Vagina (tissue), 2 donors: ENCODE data around the gene RGPD8.
"Not testable (repeated sequence)": the region's sequence is repeated elsewhere in the genome, so short reads cannot be mapped to it uniquely, and the experiment has no call there.

Experiments
- POLR2A ChIP-seq, 2 donors: fragments of 450-650 bp; IDR thresholded peaks; one replicate each; pipeline ENCODE4 v1.6.1; 2017; ENCODE audit warnings: antibody characterized with exemption in 2 of 2, mild to moderate bottlenecking in 2 of 2, moderate library complexity in 2 of 2
- TF ChIP-seq, protein P1 (sequence below), 3 experiments: fragments of 450-650 bp in 2 of 3; fragments of 200-600 bp in 1 of 3; sonication (generic) in 1 of 3; IDR thresholded peaks; one replicate each; pipeline ENCODE4 v1.5.1; 2017 to 2019; ENCODE audit warnings: antibody characterized with exemption in 3 of 3, mild to moderate bottlenecking in 2 of 3, moderate library complexity in 2 of 3

DNA sequence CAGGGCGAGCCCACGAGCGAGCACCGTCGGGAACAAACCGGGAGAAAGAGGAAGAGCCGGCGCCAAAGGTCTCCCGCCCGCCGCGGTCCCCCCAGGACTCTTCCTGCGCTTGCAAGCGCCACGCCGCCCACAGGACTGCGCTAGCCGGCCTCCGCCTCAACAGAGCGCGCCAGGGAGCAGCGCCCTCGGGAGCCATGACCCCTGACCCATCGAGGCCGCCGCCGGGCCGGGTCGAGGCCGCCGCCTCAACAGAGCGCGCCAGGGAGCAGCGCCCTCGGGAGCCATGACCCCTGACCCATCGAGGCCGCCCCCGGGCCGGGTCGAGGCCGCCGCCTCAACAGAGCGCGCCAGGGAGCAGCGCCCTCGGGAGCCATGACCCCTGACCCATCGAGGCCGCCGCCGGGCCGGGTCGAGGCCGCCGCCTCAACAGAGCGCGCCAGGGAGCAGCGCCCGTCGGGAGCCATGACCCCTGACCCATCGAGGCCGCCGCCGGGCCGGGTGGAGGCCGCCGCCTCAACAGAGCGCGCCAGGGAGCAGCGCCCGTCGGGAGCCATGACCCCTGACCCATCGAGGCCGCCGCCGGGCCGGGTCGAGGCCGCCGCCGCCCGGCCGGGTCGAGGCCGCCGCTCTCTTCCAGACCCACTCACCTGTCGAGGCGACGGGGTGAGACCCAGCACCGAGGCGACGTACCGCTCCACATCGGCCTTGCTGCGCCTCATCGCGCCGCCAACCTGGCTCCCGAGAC is 538 bp downstream of the RGPD8 start:
- TF ChIP-seq, protein P1, sequence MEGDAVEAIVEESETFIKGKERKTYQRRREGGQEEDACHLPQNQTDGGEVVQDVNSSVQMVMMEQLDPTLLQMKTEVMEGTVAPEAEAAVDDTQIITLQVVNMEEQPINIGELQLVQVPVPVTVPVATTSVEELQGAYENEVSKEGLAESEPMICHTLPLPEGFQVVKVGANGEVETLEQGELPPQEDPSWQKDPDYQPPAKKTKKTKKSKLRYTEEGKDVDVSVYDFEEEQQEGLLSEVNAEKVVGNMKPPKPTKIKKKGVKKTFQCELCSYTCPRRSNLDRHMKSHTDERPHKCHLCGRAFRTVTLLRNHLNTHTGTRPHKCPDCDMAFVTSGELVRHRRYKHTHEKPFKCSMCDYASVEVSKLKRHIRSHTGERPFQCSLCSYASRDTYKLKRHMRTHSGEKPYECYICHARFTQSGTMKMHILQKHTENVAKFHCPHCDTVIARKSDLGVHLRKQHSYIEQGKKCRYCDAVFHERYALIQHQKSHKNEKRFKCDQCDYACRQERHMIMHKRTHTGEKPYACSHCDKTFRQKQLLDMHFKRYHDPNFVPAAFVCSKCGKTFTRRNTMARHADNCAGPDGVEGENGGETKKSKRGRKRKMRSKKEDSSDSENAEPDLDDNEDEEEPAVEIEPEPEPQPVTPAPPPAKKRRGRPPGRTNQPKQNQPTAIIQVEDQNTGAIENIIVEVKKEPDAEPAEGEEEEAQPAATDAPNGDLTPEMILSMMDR (IDR thresholded peaks at IDR 0.05), result not testable (repeated sequence)
- TF ChIP-seq POLR2A (IDR thresholded peaks at IDR 0.05), result not testable (repeated sequence)
